GM10266 (cell line): Measurements from ENCODE around the gene CHTOP.

Source experiments
- DNase-seq: peaks from one replicate; pipeline ENCODE4 v3.0.0; 2012; ENCODE audit errors: extremely low spot score
- CTCF ChIP-seq: IDR thresholded peaks from 2 replicates; pipeline ENCODE4 v1.5.1; 2012; ENCODE audit warnings: mild to moderate bottlenecking, low read depth; ENCODE audit not compliant: control insufficient read depth, insufficient read depth; ENCODE audit errors: missing control alignments

Gene CHTOP

GRCh38 chr1:153685544-153686340 is 51.9 kb downstream of the CHTOP start:
- no peak for DNase-seq
- no peak for TF ChIP-seq CTCF

GRCh38 chr1:153687346-153688125 is 53.7 kb downstream of the CHTOP start:
- no peak for TF ChIP-seq CTCF

GRCh38 chr1:153688276-153688675 is 54.4 kb downstream of the CHTOP start:
- no peak for DNase-seq
- no peak for TF ChIP-seq CTCF

More at GRCh38 chr1:153687346-153688125, 53.7 kb downstream of the CHTOP start:
- DNase-seq, result no peak

- no peak for DNase-seq
- TF ChIP-seq CTCF, result no peak
These were observed 55.0 kb downstream of the CHTOP start for GRCh38 chr1:153688736-153689328.

- no peak for DNase-seq
- no peak for TF ChIP-seq CTCF
These were observed 59.6 kb downstream of the CHTOP start for GRCh38 chr1:153693466-153693865.
